Transverse colon (tissue), 4 donors: Measurements from ENCODE around the gene B4GALT5. TPM values are rescaled to one million over a fixed set of nuclear protein-coding genes. Genes with fewer than 3 reads are reported as not detected.

Source experiments
- DNase-seq: peaks from one replicate; pipeline ENCODE4 v3.0.0-alpha.2; 2019
- H3K27ac ChIP-seq, 4 donors: fragments of 200-600 bp; sonication (generic); 2 replicates each; pipeline ENCODE4 v1.5.1; 2016 to 2018; ENCODE audit warnings: inconsistent platforms in 4 of 4
- H3K27me3 ChIP-seq: fragments of 200-600 bp; sonication (generic); 2 replicates; pipeline ENCODE4 v1.5.1; 2017; ENCODE audit warnings: inconsistent platforms
- H3K36me3 ChIP-seq, 4 donors: fragments of 200-600 bp; sonication (generic); 2 replicates each; pipeline ENCODE4 v1.5.1; 2017 to 2019; ENCODE audit warnings: inconsistent platforms in 4 of 4
- H3K4me1 ChIP-seq, 4 donors: fragments of 200-600 bp; sonication (generic); 2 replicates each; pipeline ENCODE4 v1.5.1; 2017 to 2020; ENCODE audit warnings: inconsistent platforms in 4 of 4
- H3K4me3 ChIP-seq, 4 donors: fragments of 200-600 bp; sonication (generic); 1 replicate in 1 of 4; 2 replicates in 3 of 4; pipeline versions ENCODE4 v1.5.1 to v1.6.1; 2017 to 2019; ENCODE audit warnings: inconsistent platforms in 4 of 4
- H3K9me3 ChIP-seq, 2 donors: fragments of 200-600 bp; sonication (generic); 2 replicates each; pipeline ENCODE4 v1.5.1; 2017 to 2019; ENCODE audit warnings: inconsistent platforms in 2 of 2
- CTCF ChIP-seq, 5 experiments: fragments of 200-600 bp in 3 of 5; fragments of 450-650 bp in 2 of 5; sonication (generic) in 3 of 5; IDR thresholded peaks; 1 replicate in 2 of 5; 2 replicates in 3 of 5; pipeline ENCODE4 v1.5.1; 2016 to 2017; ENCODE audit warnings: antibody characterized with exemption in 5 of 5, inconsistent platforms in 3 of 5, mild to moderate bottlenecking in 2 of 5, moderate library complexity in 1 of 5
- EP300 ChIP-seq: sonication (generic); formaldehyde crosslinking; IDR thresholded peaks from one replicate; pipeline ENCODE4 v1.6.1; 2017; ENCODE audit warnings: antibody characterized with exemption, low read depth
- POLR2A ChIP-seq: fragments of 450-650 bp; IDR thresholded peaks from one replicate; pipeline ENCODE4 v1.6.1; 2016; ENCODE audit warnings: antibody characterized with exemption, mild to moderate bottlenecking, moderate library complexity
- POLR2AphosphoS5 ChIP-seq, 3 donors: sonication (generic); formaldehyde crosslinking; IDR thresholded peaks; one replicate each; pipeline ENCODE4 v1.6.1; 2016; ENCODE audit warnings: antibody characterized with exemption in 3 of 3
- WGBS, 2 donors: methylation state at CpG; one replicate each; pipeline ENCODE4 v1.1.5; 2018; ENCODE audit warnings: low coverage in 1 of 2; 5-methylcytosine and 5-hydroxymethylcytosine counted together
- in situ Hi-C, 4 donors: fragments of 200-750 bp; cut with MboI; loops; one replicate each; pipeline versions ENCODE4 v1.15.0 to v1.15.1; 2017; ENCODE audit warnings: low sequenced_read_pairs in 3 of 4, low pct_ligation_motif_present in 1 of 4, low pct_unique_long_range_greater_than_20kb in 1 of 4
- intact Hi-C: fragments of 100-400 bp; cut with DNase I; formaldehyde crosslinking; loops from one replicate; pipeline ENCODE4 v1.15.1; 2023; ENCODE audit warnings: low total_unique reads
- total RNA-seq, 4 donors: library from RNA; depleted of rRNA; stranded (reverse); fragments of >200 nt; gene quantifications; one replicate each; pipeline ENCODE4 v1.1.0, GENCODE V29; 2016

B4GALT5 gene
- total RNA-seq, 4 donors from 2014 or later, result 22.3 to 43.2 (median 29.4) TPM

DNA sequence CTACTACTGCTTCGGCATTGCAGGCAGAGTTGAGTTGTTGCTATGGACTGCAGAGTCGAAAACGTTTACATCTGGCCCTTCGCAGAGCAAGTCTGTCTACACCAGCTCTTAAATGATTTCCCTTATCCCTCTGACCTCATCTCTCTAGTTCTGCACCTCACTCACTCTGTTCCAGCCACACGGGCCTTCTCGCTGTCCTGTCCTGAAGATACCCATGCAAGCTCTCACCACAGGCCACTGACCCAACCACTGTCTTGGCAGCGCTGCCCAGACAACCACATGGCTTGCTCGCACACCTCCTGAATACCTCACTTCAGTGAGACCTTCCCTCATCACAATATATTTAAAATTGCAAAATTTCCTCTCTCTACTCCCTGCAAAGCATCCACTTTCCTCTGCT, 31.4 kb downstream of the B4GALT5 start:
- Histone ChIP-seq H3K27ac (no peak overlapping the region), H3K36me3 (no peaks in the 10 kb centered on the region), H3K27me3 (no peaks in the 10 kb centered on the region), H3K9me3 (no peaks in the 10 kb centered on the region), H3K4me1 (peaks cover 46 to 97% (median 74%) of the 10 kb centered on the region in 4 donors), H3K4me3 (no peak overlapping the region)
- in situ Hi-C loops (no loop called here), intact Hi-C loops (no loop called here)
- 77% methylated on average over 8 of the region's 8 CpGs; no CpG with 5 or more reads in 1 of the 2 donors for WGBS, 2 donors
- DNase-seq, result no peak
- TF ChIP-seq POLR2AphosphoS5 (IDR thresholded peaks at IDR 0.05) (no peak), POLR2A (no peak), EP300 (no peak), CTCF (IDR thresholded peaks at IDR 0.05) (no peak)

- in situ Hi-C loops, result no loop called here
- H3K27me3 ChIP-seq, result no peaks in the 10 kb centered on the region
- H3K36me3 ChIP-seq, result no peaks in the 10 kb centered on the region
- no peaks in the 10 kb centered on the region for H3K9me3 ChIP-seq
- H3K4me3 ChIP-seq, result no peak overlapping the region
- DNase-seq, result no peak
- TF ChIP-seq EP300, result no peak
- no peak for TF ChIP-seq POLR2AphosphoS5 (IDR thresholded peaks at IDR 0.05)
- no peak for TF ChIP-seq POLR2A
- no peak for TF ChIP-seq CTCF (IDR thresholded peaks at IDR 0.05)
- intact Hi-C loops, result no loop called here
- peak overlapping the region in 1 of 4 donors; percentile 7 for H3K27ac ChIP-seq
- peaks cover 48 to 97% (median 75%) of the 10 kb centered on the region in 4 donors for H3K4me1 ChIP-seq
- 97% methylated on average over 3 of the region's 3 CpGs; no CpG with 5 or more reads in 1 of the 2 donors for WGBS, 2 donors
Observed at GRCh38 chr20:49681850-49682216, 31.8 kb downstream of the B4GALT5 start.

GRCh38 chr20:49680484-49680883, 33.2 kb downstream of the B4GALT5 start:
- peaks cover 47 to 97% (median 78%) of the 10 kb centered on the region in 4 donors for H3K4me1 ChIP-seq
- no peak for DNase-seq
- H3K36me3 ChIP-seq, result no peaks in the 10 kb centered on the region
- no peak overlapping the region for H3K4me3 ChIP-seq
- H3K27ac ChIP-seq, result peak overlapping the region in 1 of 4 donors; percentile 7
- in situ Hi-C loops, result no loop called here
- no peaks in the 10 kb centered on the region for H3K9me3 ChIP-seq
- intact Hi-C loops, result no loop called here
- 59 to 81% methylated on average over 5 to 6 of the region's 6 CpGs for WGBS, 2 donors
- H3K27me3 ChIP-seq, result no peaks in the 10 kb centered on the region
- TF ChIP-seq POLR2A (no peak), CTCF (IDR thresholded peaks at IDR 0.05) (no peak), EP300 (no peak), POLR2AphosphoS5 (IDR thresholded peaks at IDR 0.05) (no peak)

DNA sequence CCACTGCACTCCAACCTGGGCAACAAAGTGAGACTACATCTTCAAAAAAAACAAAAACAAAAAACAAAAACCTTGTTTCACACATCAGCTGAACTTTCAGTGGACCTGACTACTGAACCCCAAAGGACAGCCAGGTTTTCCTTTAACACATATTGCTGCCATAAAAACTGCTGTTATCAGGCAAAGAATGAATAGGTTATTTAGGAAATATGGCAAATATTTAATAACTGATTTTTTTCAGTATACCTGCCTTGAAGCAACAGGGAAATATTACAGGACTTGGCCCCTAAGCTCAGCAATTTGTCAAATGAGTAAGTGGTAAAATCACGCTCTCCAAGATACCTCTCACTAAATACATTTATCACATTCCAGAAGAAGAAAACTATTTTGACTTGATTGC, 34.0 kb downstream of the B4GALT5 start:
- H3K27me3 ChIP-seq, result no peaks in the 10 kb centered on the region
- peaks cover 45 to 97% (median 79%) of the 10 kb centered on the region in 4 donors for H3K4me1 ChIP-seq
- no peaks in the 10 kb centered on the region for H3K36me3 ChIP-seq
- WGBS, 2 donors, result 91 to 100% methylated on average over 1 of the region's 1 CpG
- no peak overlapping the region for H3K4me3 ChIP-seq
- no peaks in the 10 kb centered on the region for H3K9me3 ChIP-seq
- in situ Hi-C loops (no loop called here), intact Hi-C loops (no loop called here)
- no peak for DNase-seq
- TF ChIP-seq EP300, result no peak
- TF ChIP-seq POLR2AphosphoS5 (IDR thresholded peaks at IDR 0.05), result no peak
- TF ChIP-seq POLR2A, result no peak
- TF ChIP-seq CTCF (IDR thresholded peaks at IDR 0.05), result no peak
- H3K27ac ChIP-seq, result peak overlapping the region; percentile 84 to 93 (median 88)
